KOPT-K1 (cell line): ENCODE results near the gene FGD5.

ENCODE experiments used
- H3K27ac ChIP-seq: fragments of 200-600 bp; sonication (generic); 2 replicates; pipeline ENCODE4 v1.5.1; 2016; ENCODE audit warnings: antibody characterized with exemption, mild to moderate bottlenecking, low read depth, low read length; ENCODE audit not compliant: poor library complexity, severe bottlenecking
- H3K36me3 ChIP-seq: fragments of 200-600 bp; sonication (generic); 2 replicates; pipeline ENCODE4 v1.5.1; 2017; ENCODE audit warnings: antibody characterized with exemption, mild to moderate bottlenecking, low read length, moderate library complexity; ENCODE audit not compliant: insufficient read depth
- H3K9me3 ChIP-seq: fragments of 200-600 bp; sonication (generic); 2 replicates; pipeline ENCODE4 v1.5.1; 2017; ENCODE audit warnings: antibody characterized with exemption, low read length, mild to moderate bottlenecking; ENCODE audit not compliant: insufficient read depth, poor library complexity, severe bottlenecking

The FGD5 gene

DNA sequence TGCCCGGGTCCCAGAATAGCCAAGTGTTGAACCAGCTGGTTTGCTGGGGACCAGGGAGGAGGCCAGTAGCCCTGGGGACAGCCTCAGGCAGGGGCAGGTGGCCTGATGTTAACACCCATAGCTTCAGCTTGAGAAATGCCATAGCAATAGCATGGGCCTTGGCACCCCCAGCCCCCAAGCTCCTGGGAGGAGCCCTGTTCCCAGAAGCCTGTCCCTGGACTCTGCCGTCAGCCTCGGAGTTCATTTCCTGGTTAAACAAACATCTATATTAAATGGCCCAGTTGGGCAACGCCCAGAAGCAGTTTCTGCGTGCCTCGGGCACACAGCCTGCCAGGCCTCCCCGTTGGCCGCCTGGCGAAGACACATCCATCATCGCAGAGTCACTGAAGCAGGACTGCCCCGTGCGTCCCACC, 58.2 kb downstream of the FGD5 start:
- Histone ChIP-seq H3K9me3 (no peaks in the 10 kb centered on the region), H3K27ac (peak overlapping the region; percentile 88), H3K36me3 (no peaks in the 10 kb centered on the region)

GRCh38 chr3:14877469-14877868, 58.7 kb downstream of the FGD5 start:
- Histone ChIP-seq H3K9me3 (no peaks in the 10 kb centered on the region), H3K36me3 (no peaks in the 10 kb centered on the region), H3K27ac (peak overlapping the region; percentile 88)

- Histone ChIP-seq H3K36me3 (no peaks in the 10 kb centered on the region), H3K27ac (peak overlapping the region; percentile 88), H3K9me3 (no peaks in the 10 kb centered on the region)
These were observed 60.6 kb downstream of the FGD5 start for GRCh38 chr3:14879211-14879874.

DNA sequence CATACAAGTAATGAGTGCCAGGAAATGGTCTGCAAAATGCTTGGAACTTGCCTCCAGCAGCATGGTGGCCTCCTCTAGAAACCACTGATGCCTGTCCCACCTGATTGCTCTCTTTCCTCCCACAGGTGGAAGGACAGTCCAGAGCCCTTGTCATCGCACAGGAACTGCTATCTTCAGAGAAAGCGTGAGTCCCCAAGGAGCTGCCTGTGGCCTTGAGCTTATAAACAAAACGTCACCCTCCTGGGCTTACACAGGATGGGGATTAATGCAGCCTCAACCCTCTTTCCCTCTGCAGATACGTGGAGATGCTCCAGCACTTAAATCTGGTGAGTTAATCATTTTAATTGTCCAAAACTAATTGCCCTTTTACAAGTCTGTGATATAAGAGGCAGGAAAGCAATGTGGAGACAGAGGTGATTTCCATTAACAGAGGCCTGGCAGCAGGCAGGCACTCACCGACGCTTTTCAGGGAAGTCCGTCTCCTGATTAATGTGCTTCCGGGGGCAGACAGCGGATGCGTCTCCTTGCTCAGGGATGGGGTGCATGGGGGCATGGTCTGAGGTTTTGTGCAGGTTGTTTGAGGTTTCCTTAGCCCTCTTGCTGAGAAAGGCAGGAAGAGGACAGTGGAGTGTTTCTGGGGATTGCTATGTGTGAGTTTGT, 61.8 kb downstream of the FGD5 start:
- Histone ChIP-seq H3K27ac (peak overlapping the region; percentile 88), H3K9me3 (no peaks in the 10 kb centered on the region), H3K36me3 (no peaks in the 10 kb centered on the region)

- Histone ChIP-seq H3K27ac (peak overlapping the region; percentile 88), H3K36me3 (no peaks in the 10 kb centered on the region), H3K9me3 (no peaks in the 10 kb centered on the region)
These were observed 64.5 kb downstream of the FGD5 start for GRCh38 chr3:14883226-14883625.

- no peaks in the 10 kb centered on the region for H3K36me3 ChIP-seq
- no peaks in the 10 kb centered on the region for H3K9me3 ChIP-seq
- H3K27ac ChIP-seq: peak overlapping the region; percentile 88
These were observed 65.9 kb downstream of the FGD5 start for GRCh38 chr3:14884665-14885064.

- Histone ChIP-seq H3K36me3 (no peaks in the 10 kb centered on the region), H3K27ac (peak overlapping the region; percentile 88), H3K9me3 (no peaks in the 10 kb centered on the region)
These were observed 66.5 kb downstream of the FGD5 start for GRCh38 chr3:14885307-14885706.

GRCh38 chr3:14886101-14886500, 67.3 kb downstream of the FGD5 start:
- H3K27ac ChIP-seq: peak overlapping the region; percentile 88
- H3K36me3 ChIP-seq: no peaks in the 10 kb centered on the region
- H3K9me3 ChIP-seq: no peaks in the 10 kb centered on the region

DNA sequence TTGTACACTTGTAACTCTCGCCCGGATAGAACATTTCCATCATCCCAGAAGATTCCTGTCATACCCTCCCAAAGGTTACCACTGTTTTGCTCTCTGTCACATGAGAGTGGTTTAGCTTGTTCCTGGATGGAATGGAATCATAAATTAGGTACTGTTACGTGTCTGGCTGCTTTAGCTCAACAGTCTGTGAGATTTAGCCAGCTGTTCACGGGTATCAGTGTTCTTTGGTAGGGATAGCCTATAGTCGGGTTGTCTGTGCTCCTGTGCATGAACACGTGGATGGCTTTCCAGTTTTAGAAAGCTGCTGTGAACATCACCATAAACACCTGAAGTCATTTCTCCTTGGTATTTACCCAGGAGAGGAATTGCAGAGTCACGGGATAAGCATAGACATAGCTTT, 70.4 kb downstream of the FGD5 start:
- H3K36me3 ChIP-seq: no peaks in the 10 kb centered on the region

DNA sequence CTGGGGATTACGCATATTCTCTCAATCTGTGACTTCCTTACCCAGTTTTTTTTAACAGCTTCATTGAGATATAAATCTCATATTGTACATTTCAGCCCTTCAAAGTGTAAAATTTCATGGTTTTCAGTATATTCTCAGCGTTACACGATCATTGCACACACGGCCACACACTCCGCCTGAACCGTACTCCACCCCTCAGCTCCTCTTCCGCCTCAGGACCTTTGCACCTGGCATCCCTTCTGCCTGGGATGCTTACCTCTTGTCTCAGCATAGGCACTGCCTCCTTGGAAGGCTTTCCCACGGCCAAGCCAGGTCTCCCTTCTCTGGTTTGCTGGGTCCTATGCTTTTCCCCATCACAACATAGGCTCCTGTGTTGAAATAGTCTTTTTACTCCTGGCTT, 71.2 kb downstream of the FGD5 start:
- Histone ChIP-seq H3K27ac (peak overlapping the region; percentile 88), H3K36me3 (no peaks in the 10 kb centered on the region), H3K9me3 (no peaks in the 10 kb centered on the region)

More for the DNA sequence above, 70.4 kb downstream of the FGD5 start:
- no peaks in the 10 kb centered on the region for H3K9me3 ChIP-seq
- peak overlapping the region; percentile 88 for H3K27ac ChIP-seq

DNA sequence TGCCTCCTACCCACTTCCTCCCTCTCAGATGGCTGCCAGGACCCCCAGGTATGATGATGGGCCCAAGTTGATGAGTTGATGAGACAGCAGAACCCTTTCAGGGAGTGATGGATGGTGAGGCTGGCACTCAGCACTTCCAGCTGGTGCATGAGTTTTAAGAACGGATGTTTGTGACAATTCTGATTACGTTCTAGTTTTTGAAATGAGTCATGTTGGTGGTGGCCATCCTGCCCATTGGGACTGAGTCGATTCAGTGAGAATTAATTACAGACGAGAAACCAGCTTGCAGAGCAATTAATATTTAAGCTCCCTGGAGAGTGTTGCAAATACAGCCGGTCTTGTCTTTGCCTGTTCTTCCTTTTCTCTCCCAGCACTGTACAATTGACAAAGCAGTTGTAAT, 71.7 kb downstream of the FGD5 start:
- Histone ChIP-seq H3K36me3 (no peaks in the 10 kb centered on the region), H3K9me3 (no peaks in the 10 kb centered on the region), H3K27ac (peak overlapping the region; percentile 88)

GRCh38 chr3:14891135-14892132, 72.7 kb downstream of the FGD5 start:
- Histone ChIP-seq H3K9me3 (no peaks in the 10 kb centered on the region), H3K36me3 (no peaks in the 10 kb centered on the region), H3K27ac (peak overlapping the region; percentile 88)

DNA sequence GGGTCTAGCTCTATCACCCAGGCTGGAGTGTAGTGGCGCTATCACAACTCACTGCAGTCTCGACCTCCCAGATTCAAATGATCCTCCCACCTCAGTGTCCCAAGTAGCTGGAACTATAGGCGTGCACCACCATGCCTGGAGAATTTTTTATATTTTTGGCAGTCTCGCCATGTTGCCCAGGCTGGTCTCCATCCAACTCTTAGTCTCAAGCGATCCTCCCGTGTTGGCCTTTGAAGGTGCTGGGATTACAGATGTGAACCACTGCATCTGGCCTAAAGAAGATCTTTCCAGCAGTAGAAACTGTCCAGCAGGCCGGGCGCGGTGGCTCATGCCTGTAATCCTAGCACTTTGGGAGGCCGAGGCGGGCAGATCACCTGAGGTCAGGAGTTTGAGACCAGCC, 73.5 kb downstream of the FGD5 start:
- Histone ChIP-seq H3K27ac (peak overlapping the region; percentile 88), H3K9me3 (no peaks in the 10 kb centered on the region)

DNA sequence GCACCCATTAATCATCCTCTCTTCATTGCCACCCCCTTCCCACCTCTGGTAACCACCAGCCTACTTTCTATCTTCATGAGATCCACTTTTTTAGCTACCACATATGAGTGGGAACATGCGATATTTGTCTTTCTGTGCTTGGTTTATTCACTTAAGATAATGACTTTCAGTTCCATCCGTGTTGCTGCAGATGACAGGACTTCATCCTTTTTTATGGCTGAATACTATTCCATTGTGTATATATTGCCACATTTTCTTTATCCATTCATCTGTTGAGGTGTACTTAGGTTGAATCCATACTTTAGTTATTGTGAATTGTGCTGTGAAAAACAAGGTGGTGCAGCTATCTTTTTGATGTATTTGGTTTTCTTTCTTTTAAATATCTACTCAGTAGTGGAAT, 75.3 kb downstream of the FGD5 start:
- Histone ChIP-seq H3K9me3 (no peaks in the 10 kb centered on the region), H3K36me3 (no peaks in the 10 kb centered on the region), H3K27ac (no peak overlapping the region)

More for the DNA sequence above, 73.5 kb downstream of the FGD5 start:
- no peaks in the 10 kb centered on the region for H3K36me3 ChIP-seq

DNA sequence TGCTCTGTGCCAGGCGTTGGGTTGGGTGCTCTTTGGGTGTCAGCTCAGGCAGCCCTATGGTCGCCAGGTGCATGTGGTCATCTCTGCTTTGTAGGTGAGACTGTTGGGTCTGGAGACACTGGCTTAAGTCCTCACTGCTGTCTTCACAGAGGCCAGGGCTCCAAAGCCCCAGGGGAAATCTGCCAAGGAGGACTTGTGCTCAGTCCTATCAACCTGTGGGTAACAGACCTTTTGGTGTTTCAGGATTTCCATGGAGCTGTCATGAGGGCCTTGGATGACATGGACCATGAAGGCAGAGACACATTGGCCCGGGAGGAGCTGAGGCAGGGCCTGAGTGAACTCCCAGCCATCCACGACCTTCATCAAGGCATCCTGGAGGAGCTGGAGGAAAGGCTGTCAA, 78.5 kb downstream of the FGD5 start:
- no peaks in the 10 kb centered on the region for H3K9me3 ChIP-seq
- H3K36me3 ChIP-seq: no peaks in the 10 kb centered on the region
- H3K27ac ChIP-seq: peak overlapping the region; percentile 31
